ENCODE results near the gene ATG10. TPM values are rescaled to one million over a fixed set of nuclear protein-coding genes. Genes with fewer than 3 reads are reported as not detected.

ATG10 gene
- polyA plus RNA-seq, 3 donors from 2014 or later, result 11.1 to 14.4 (median 12.5) TPM

DNA sequence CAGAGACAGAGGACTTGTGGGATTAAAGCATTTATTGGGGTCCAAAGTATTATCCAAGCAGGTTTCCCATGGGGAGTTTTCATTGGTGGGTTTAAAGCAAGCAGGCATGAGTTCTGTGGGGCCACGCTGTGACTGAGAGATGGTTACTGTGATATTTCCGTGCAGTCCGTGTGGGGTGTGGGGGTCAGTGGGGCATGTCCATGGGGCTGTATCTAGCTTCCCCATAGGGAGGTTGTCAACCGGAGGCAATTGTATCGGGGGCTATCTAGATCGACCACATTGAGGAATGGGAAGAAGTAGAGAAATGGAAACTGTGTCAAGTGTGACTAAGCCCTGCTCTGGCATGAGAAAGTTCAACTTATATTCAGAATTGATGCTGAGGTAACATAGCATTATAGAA is 313.4 kb downstream of the ATG10 start:
- H3K4me1 Mint-ChIP-seq, result peaks cover 0 to 4% of the 10 kb centered on the region in 2 donors
- peaks cover 0 to 2% (median 2%) of the 10 kb centered on the region in 3 donors for H3K27me3 Mint-ChIP-seq (ENCODE audit: low read depth in 3 of 3)
- no peaks in the 10 kb centered on the region for H3K36me3 Mint-ChIP-seq
- H3K9me3 Mint-ChIP-seq, result peaks cover 0 to 1% (median 0%) of the 10 kb centered on the region in 6 donors
- DNase-seq, result no peak
- H3K27ac Mint-ChIP-seq, result no peak overlapping the region
- H3K4me3 Mint-ChIP-seq, result no peak overlapping the region

GRCh38 chr5:82287625-82288024 is 315.8 kb downstream of the ATG10 start:
- Mint-ChIP-seq H3K4me3 (no peak overlapping the region), H3K4me1 (no peaks in the 10 kb centered on the region), H3K27ac (no peak overlapping the region), H3K9me3 (peaks cover 0 to 1% (median 0%) of the 10 kb centered on the region in 6 donors), H3K27me3 (ENCODE audit: low read depth in 3 of 3) (peaks cover 0 to 2% (median 0%) of the 10 kb centered on the region in 3 donors), H3K36me3 (no peaks in the 10 kb centered on the region)
- DNase-seq, result no peak

DNA sequence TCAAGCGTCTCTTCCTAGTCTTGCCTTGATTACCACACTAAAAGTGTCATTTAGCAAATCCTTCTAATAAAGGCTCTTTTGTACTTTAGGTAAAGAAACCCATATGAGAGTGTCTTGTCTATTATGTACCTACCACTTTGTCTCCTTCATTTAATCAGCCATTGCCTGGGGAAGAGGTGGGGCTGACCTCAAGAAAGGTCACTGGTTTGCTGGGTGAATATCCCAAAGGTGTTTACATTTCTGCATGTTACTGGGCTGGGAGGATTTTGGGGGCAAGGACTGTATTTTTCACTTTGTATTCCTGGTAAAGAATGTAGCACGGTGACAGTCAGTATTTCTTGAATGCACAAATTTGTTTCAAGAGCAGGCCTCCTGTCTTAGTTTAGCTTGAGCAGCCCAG is 318.2 kb downstream of the ATG10 start:
- no peak for DNase-seq
- Mint-ChIP-seq H3K27me3 (ENCODE audit: low read depth in 3 of 3) (peaks cover 0 to 2% (median 2%) of the 10 kb centered on the region in 3 donors), H3K4me1 (no peaks in the 10 kb centered on the region), H3K27ac (no peak overlapping the region), H3K4me3 (no peak overlapping the region), H3K36me3 (no peaks in the 10 kb centered on the region), H3K9me3 (peaks cover 0 to 1% (median 0%) of the 10 kb centered on the region in 6 donors)

- H3K36me3 Mint-ChIP-seq, result no peaks in the 10 kb centered on the region
- H3K27me3 Mint-ChIP-seq (ENCODE audit: low read depth in 3 of 3), result peaks cover 0 to 2% (median 0%) of the 10 kb centered on the region in 3 donors
- H3K4me3 Mint-ChIP-seq, result no peak overlapping the region
- DNase-seq, result no peak
- H3K4me1 Mint-ChIP-seq, result peaks cover 0 to 5% of the 10 kb centered on the region in 2 donors
- H3K27ac Mint-ChIP-seq, result no peak overlapping the region
- H3K9me3 Mint-ChIP-seq, result peaks cover 0 to 1% (median 0%) of the 10 kb centered on the region in 6 donors
Observed at GRCh38 chr5:82290908-82291307, 319.1 kb downstream of the ATG10 start.

GRCh38 chr5:82291420-82291819 is 319.6 kb downstream of the ATG10 start:
- peaks cover 0 to under 1% (median 0%) of the 10 kb centered on the region in 6 donors for H3K9me3 Mint-ChIP-seq

DNA sequence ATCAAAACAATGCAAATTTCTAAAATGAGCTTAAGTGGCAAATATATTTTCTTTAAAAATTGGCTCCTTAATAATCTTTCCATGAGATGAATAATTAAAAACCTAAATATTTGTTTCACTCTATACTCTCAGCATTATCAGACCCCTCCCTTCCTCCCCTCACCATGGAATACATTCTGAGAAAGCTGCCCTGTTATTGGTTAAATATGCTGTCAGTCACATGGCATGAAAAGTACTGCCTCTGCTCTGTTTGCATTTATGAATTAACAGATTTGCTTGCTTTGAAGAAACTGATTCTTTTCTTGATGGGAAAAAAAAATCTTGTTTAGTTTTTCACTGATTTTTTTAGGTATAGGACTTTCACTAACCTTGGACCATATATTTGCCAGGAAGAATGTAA is 323.3 kb downstream of the ATG10 start:
- no peak overlapping the region for H3K4me3 Mint-ChIP-seq

More at GRCh38 chr5:82291420-82291819, 319.6 kb downstream of the ATG10 start:
- Mint-ChIP-seq H3K27me3 (ENCODE audit: low read depth in 3 of 3) (peaks cover 0 to 2% (median 0%) of the 10 kb centered on the region in 3 donors), H3K4me3 (no peak overlapping the region), H3K27ac (no peak overlapping the region), H3K4me1 (peaks cover 0 to 5% of the 10 kb centered on the region in 2 donors), H3K36me3 (no peaks in the 10 kb centered on the region)
- DNase-seq, result no peak

DNA sequence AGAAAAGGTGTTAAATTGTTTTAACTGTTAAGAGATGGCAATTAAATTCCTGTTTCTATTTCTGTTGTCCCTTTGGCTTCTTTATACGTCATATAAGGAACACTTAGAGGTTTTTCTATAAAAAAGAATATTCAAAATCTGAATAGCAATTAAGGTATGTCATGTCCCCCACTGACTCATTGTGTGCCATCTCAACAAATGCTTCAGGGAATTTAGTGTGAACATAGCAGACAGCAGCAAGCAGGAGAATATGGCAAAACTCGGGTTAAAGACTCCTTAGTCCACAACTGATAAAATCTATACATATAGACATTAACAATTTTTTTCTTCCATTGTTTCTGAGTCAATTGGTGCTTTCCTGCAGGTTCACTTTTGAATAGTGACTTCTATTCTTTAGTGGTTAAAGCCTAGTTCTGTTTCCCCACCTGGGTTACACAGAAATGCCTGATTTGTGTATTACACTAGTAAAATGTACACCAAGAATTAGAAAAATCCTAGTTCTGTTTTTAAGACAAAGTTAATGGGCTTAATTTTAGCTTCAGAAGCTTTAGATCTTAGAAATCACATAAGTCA is 324.2 kb downstream of the ATG10 start:
- Mint-ChIP-seq H3K9me3 (peaks cover 0 to 4% (median 0%) of the 10 kb centered on the region in 6 donors), H3K4me1 (peaks cover 0 to 5% of the 10 kb centered on the region in 2 donors), H3K27ac (no peak overlapping the region), H3K36me3 (no peaks in the 10 kb centered on the region), H3K4me3 (no peak overlapping the region), H3K27me3 (ENCODE audit: low read depth in 3 of 3) (peaks cover 0 to 2% (median 0%) of the 10 kb centered on the region in 3 donors)
- no peak for DNase-seq

More for the DNA sequence above, 323.3 kb downstream of the ATG10 start:
- H3K36me3 Mint-ChIP-seq, result no peaks in the 10 kb centered on the region
- no peak overlapping the region for H3K27ac Mint-ChIP-seq
- peaks cover 0 to 5% of the 10 kb centered on the region in 2 donors for H3K4me1 Mint-ChIP-seq
- peaks cover 0 to 4% (median 0%) of the 10 kb centered on the region in 6 donors for H3K9me3 Mint-ChIP-seq
- DNase-seq, result no peak
- peaks cover 0 to 2% (median 0%) of the 10 kb centered on the region in 3 donors for H3K27me3 Mint-ChIP-seq (ENCODE audit: low read depth in 3 of 3)

GRCh38 chr5:82296929-82297328 is 325.1 kb downstream of the ATG10 start:
- no peak for DNase-seq
- Mint-ChIP-seq H3K36me3 (no peaks in the 10 kb centered on the region), H3K27me3 (ENCODE audit: low read depth in 3 of 3) (peaks cover 0 to 2% (median 0%) of the 10 kb centered on the region in 3 donors), H3K9me3 (peaks cover 0 to 4% (median 0%) of the 10 kb centered on the region in 6 donors), H3K4me3 (no peak overlapping the region), H3K4me1 (peaks cover 0 to 5% of the 10 kb centered on the region in 2 donors), H3K27ac (no peak overlapping the region)

GRCh38 chr5:82297711-82298110 is 325.9 kb downstream of the ATG10 start:
- no peak for DNase-seq
- Mint-ChIP-seq H3K4me3 (no peak overlapping the region), H3K4me1 (peaks cover 0 to 5% of the 10 kb centered on the region in 2 donors), H3K36me3 (no peaks in the 10 kb centered on the region), H3K9me3 (peaks cover 0 to 4% (median 0%) of the 10 kb centered on the region in 6 donors), H3K27ac (no peak overlapping the region), H3K27me3 (ENCODE audit: low read depth in 3 of 3) (peaks cover 0 to 2% (median 0%) of the 10 kb centered on the region in 3 donors)

- peaks cover 0 to 5% of the 10 kb centered on the region in 2 donors for H3K4me1 Mint-ChIP-seq
- H3K27me3 Mint-ChIP-seq (ENCODE audit: low read depth in 3 of 3), result peaks cover 0 to 2% (median 0%) of the 10 kb centered on the region in 3 donors
- peaks cover 0 to 4% (median 0%) of the 10 kb centered on the region in 6 donors for H3K9me3 Mint-ChIP-seq
- DNase-seq, result no peak
- no peak overlapping the region for H3K27ac Mint-ChIP-seq
- H3K36me3 Mint-ChIP-seq, result no peaks in the 10 kb centered on the region
- H3K4me3 Mint-ChIP-seq, result no peak overlapping the region
Observed at GRCh38 chr5:82298668-82299067, 326.8 kb downstream of the ATG10 start.

- Mint-ChIP-seq H3K27me3 (ENCODE audit: low read depth in 3 of 3) (peaks cover 0 to 3% (median 0%) of the 10 kb centered on the region in 3 donors), H3K4me3 (no peak overlapping the region), H3K4me1 (no peaks in the 10 kb centered on the region), H3K9me3 (peaks cover 0 to 4% (median 0%) of the 10 kb centered on the region in 6 donors), H3K27ac (no peak overlapping the region), H3K36me3 (peaks cover 0 to 6% (median 4%) of the 10 kb centered on the region in 3 donors)
- DNase-seq, result no peak
Observed at GRCh38 chr5:82301190-82301589, 329.4 kb downstream of the ATG10 start.

Other genes with a start within 250 kb of the ATG10 start
- gene SSBP2, start 220.9 kb upstream of the ATG10 start, polyA plus RNA-seq, result 10 to 100 TPM; 28.4 to 90.8 (median 34.2) TPM

Measured in immature natural killer cell (primary cell).